Measurements from ENCODE around the gene PIP5K1B.

DNA sequence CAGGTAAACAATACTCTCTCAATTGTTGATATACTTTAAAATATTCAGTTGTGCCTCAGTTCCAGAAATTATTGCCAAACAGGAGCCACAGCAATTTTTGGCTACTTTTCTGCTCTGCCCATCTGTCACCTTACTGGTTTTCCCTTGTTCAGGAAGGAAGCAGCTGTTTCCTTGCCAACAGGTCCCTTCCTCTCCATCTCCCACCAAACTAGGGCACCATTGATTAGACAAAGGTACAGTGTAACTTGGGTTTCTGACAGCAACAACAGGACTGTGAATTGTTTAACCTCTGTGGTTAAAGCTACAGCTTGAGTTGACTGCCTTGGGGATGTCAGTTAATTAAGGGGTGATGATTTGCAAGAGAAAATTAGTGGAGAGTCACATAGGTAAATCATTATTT lies 76.9 kb downstream of the PIP5K1B start:
- no peak for TF ChIP-seq JUND (IDR thresholded peaks at IDR 0.05)
- TF ChIP-seq TAF1 (conservative IDR thresholded peaks at IDR 0.05) = no peak
- TF ChIP-seq, protein P1, sequence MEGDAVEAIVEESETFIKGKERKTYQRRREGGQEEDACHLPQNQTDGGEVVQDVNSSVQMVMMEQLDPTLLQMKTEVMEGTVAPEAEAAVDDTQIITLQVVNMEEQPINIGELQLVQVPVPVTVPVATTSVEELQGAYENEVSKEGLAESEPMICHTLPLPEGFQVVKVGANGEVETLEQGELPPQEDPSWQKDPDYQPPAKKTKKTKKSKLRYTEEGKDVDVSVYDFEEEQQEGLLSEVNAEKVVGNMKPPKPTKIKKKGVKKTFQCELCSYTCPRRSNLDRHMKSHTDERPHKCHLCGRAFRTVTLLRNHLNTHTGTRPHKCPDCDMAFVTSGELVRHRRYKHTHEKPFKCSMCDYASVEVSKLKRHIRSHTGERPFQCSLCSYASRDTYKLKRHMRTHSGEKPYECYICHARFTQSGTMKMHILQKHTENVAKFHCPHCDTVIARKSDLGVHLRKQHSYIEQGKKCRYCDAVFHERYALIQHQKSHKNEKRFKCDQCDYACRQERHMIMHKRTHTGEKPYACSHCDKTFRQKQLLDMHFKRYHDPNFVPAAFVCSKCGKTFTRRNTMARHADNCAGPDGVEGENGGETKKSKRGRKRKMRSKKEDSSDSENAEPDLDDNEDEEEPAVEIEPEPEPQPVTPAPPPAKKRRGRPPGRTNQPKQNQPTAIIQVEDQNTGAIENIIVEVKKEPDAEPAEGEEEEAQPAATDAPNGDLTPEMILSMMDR (IDR thresholded peaks at IDR 0.05; ENCODE audit: low read depth, low read length, missing input control) = no peak
- no peak for TF ChIP-seq YY1 (IDR thresholded peaks at IDR 0.05)
- no peak for TF ChIP-seq EGR1 (IDR thresholded peaks at IDR 0.05; ENCODE audit: low read depth in 2 of 2)
